GM19240 (cell line): Measurements from ENCODE around the gene TLR8.

Experiments used
- DNase-seq: peaks from one replicate; pipeline ENCODE4 v3.0.0; 2011; ENCODE audit warnings: low spot score; ENCODE audit not compliant: insufficient read length

The TLR8 gene

DNA sequence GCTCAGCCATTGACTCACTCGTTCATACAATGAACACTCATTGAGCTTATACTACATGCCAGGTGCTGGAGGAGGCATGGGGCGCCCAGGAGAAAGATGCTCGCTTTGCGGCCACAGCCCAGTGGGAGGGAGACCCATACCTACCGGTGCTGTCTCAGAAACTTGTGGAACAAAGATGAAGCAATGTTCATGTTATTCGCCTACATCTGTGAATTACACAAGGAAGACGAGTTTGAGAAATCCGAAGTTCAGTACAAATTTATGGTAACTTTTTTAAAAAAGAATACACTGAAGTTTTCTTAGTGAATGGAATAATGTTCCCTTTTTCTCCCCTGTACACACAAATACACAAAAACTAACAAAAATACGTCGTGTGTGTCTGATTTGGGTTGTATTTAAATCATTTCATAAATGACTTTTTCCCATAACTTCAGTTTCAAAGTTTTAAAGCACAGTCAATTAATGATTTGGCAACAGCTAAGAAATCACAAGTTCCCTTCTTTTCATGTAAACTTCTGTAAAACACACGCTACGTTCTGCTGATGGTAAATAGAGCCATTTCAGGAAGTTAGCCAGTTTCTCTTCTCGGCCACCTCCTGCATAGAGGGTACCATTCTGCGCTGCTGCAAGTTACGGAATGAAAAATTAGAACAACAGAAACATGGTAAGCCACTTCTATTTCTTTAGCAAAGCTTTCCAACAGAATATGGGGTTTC is at the start of gene TLR8:
Gene TLR8 (plus strand): TSS at position 575 of the 716 bp plus-strand sequence. CDS start 87 bp downstream, at position 662.
- no peak for DNase-seq

DNA sequence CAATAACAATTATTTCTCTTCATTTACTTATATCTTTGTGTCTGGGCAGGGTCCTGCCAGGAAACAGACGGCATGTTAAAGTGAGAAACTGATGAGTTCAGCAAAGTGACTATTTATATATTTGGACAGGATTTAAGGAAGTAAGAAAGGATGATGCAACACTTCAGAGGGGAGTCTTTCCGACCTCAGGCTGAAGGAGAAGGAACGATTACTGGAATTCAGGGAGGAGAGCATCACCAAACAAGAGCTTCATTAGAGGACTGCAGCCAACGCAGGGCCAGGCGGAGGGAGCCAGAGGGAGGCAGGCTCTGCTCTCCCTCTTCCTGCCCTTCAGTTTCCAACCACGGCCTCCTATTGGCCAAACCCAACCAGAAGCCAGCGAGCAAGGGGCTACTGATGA is 41.1 kb upstream of the TLR8 start:
- DNase-seq = no peak

DNA sequence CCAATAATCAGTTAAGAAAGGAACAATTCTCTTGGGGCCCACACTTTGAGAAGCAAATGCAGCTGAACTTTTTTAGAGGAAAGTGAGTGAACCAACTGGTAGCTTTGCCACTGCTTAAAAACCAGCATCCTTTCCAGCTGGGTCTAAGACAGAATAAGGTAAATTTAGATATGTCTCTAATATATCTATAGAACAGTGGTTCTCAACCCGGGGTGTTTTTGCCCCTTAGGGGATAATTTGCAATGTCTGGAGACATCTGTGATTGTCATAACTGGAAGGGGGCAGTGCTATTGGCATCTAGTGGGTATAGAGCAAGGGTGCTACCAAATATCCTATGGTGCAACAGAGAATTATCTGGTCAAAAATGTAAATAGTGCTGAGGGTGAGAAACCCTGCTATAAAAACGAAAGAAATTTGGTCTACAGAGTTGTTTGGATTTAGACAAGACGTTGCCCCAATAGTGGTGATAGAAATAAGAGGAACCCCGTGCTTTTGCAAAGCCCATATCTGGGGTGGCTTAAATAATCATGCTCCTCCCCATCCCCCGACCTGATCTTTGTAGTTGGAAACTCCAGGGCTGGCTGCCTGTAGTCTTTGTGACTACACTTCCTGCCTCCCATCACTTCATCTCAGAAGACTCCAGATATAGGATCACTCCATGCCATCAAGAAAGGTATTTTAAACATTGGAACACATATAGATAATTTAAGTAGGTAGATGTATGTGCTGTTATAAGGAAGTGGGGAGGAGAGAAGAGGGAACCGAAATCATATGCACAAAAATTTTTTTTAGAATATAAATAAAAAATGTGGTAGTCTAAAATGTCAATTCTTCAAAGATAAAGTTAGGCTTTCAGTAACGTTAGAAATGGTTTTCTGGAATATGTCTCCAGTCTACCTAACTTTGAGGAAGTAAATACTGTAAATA is 39.7 kb upstream of the TLR8 start, which contains the start of gene TLR7:
Gene TLR7 (plus strand): TSS at position 622 of the 927 bp plus-strand sequence. CDS start 507 bp downstream, outside the sequence.
- DNase-seq = no peak

DNA sequence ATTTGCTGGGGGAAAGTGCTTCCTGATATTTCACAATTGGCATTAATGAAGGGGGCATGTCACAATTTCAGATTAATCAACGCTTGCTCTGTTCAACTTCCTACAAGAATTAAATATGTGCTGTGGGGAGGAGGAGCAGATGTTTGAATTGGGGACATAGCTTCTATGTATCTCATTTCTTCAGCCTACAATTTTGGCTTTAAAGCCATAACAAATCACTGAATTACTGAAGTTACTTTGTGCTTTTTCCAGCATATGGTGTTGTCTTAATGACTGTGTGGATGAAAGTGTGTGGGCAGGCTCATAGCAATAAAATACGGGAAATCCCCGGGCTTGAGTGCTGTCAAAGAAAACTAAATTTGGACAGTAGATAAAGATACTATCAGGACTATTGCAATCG is 38.7 kb upstream of the TLR8 start:
- no peak for DNase-seq

DNA sequence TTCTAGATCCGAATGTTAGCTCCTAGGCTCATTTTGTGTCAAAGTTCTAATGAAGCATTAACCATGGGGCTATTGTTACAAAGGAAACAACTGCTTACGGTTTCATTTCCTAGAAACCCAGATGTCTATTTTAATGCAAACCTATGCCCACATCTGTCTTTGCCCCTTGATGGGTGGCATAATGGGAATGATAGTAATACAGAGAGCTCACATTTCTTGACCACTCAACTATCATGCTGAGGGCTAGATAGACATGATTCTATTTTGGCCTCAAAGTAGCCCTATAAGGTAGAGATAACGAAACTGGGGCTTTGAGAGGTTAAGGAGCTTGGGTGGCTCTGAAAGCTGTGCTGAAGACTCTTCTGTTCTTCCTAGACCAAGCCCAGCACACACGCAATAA is 37.7 kb upstream of the TLR8 start:
- DNase-seq = no peak

DNA sequence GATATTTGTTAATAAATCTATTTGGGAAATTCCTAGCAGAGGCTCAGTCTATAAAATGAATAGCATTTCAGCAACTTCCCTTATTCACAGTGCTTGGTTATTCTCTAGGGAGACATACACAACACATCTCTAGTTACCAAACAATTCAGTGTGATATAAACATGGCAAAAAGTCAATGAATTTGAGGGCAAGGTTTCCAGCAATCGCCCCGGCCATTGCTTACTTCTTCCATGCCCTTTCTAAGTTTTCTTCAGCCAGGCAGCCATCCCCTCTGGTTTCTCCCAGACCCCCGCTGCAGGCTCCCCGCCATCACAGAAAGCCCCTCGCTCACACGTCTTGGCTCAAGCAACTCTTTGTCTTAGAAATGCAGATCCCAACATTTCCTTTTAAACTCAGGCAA is 35.2 kb upstream of the TLR8 start:
- no peak for DNase-seq

DNA sequence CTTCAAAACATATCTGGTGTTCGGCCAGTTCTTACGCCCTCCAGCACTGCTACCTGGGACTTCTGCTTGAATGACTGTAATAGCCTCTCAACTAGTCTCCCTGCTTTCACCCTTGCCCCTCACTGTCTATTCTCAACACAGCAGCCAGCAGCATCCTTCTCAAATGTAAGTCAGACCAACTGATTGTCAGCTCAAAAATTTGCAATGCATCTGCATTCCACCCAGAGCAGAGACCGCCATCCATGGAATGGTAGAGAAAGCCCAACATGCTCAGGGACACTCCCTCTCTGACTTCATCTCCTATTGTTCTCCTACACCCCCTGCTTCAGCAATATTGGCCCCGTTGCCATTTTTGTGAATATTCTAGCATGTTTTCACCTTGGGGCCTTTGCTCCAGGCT is 33.7 kb upstream of the TLR8 start:
- DNase-seq = no peak

DNA sequence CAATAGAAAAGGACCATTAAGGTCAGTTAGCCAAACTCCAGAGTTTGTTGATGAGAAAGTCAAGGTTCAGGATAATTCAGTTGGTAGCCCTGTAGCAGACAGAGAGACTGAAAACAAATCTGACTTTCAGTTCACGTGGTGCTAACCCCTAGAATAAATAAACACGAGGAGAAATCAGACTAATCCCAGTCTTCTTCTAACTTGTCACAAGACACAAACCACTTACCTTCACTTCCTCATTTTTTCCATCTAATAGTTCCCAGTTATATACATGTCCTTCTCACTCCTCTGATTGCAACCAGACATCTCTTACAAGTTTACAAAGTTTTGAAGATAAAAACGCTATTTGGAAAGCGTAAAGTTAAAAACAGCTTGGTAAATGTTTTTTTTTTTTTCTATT is 31.8 kb upstream of the TLR8 start:
- no peak for DNase-seq

DNA sequence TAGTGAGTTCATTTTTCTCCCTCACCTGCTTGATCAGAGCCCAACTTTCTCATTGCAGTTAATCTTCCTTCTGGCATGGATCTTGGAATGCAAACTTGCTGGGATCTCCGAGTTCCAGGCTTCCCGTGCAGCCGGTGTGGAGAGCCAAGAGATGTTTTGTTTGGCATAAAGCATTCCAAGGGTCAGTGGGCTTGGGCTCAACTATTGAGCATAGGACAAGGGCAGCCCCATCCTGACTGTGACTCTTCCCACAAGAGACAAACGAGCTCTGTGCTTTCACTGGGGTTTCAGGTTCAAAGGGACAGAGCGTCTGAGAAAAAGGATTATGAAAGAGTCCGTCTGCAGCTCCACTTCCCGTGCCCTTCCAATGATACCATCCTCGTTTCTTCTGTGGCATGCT is 29.0 kb upstream of the TLR8 start:
- no peak for DNase-seq

DNA sequence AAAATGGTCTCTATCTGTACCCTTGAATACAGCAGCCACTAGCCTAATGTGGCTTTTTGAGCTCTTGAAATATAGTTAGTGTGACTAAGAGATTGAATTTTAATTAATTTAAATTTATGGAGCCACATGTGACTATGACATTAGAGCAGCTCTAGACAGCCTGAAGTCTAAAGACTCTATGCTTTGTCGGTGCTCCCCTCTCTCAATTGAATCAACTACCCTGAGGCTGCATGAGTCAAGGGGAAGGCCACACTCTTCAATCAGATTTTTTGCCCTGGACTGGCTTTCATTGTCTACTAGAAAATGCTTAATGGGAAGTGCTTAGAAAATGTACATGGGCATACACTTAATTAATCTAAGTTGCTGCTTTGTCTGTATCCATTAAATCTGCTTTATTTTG is 27.9 kb upstream of the TLR8 start:
- no peak for DNase-seq

DNA sequence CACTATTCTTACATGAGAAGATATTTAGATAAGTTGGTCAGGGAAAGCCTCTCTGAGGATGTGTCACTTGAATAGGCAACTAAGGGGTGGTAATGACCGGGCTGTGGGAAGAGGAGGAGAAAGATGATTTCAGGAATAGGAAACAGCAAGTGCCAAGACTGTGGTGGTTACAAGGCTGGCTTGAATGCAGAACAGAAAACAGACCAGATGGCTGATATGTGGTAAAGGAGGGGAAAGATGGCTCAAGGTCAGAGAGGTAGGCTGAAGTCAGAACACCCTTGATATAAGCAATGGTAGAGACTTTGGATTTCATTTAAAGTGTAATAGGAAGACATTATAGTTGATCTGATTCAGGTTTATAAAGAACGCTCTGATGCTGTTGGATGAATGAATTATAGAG is 24.5 kb upstream of the TLR8 start:
- no peak for DNase-seq

DNA sequence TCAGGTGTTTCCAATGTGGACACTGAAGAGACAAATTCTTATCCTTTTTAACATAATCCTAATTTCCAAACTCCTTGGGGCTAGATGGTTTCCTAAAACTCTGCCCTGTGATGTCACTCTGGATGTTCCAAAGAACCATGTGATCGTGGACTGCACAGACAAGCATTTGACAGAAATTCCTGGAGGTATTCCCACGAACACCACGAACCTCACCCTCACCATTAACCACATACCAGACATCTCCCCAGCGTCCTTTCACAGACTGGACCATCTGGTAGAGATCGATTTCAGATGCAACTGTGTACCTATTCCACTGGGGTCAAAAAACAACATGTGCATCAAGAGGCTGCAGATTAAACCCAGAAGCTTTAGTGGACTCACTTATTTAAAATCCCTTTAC is 20.9 kb upstream of the TLR8 start:
- no peak for DNase-seq

DNA sequence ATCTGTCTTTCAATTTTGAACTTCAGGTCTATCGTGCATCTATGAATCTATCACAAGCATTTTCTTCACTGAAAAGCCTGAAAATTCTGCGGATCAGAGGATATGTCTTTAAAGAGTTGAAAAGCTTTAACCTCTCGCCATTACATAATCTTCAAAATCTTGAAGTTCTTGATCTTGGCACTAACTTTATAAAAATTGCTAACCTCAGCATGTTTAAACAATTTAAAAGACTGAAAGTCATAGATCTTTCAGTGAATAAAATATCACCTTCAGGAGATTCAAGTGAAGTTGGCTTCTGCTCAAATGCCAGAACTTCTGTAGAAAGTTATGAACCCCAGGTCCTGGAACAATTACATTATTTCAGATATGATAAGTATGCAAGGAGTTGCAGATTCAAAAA is 19.9 kb upstream of the TLR8 start:
- DNase-seq = no peak

DNA sequence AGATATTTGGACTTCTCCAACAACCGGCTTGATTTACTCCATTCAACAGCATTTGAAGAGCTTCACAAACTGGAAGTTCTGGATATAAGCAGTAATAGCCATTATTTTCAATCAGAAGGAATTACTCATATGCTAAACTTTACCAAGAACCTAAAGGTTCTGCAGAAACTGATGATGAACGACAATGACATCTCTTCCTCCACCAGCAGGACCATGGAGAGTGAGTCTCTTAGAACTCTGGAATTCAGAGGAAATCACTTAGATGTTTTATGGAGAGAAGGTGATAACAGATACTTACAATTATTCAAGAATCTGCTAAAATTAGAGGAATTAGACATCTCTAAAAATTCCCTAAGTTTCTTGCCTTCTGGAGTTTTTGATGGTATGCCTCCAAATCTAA is 19.3 kb upstream of the TLR8 start:
- DNase-seq = no peak

DNA sequence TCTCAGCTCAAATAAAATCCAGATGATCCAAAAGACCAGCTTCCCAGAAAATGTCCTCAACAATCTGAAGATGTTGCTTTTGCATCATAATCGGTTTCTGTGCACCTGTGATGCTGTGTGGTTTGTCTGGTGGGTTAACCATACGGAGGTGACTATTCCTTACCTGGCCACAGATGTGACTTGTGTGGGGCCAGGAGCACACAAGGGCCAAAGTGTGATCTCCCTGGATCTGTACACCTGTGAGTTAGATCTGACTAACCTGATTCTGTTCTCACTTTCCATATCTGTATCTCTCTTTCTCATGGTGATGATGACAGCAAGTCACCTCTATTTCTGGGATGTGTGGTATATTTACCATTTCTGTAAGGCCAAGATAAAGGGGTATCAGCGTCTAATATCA is 18.7 kb upstream of the TLR8 start:
- DNase-seq = no peak

DNA sequence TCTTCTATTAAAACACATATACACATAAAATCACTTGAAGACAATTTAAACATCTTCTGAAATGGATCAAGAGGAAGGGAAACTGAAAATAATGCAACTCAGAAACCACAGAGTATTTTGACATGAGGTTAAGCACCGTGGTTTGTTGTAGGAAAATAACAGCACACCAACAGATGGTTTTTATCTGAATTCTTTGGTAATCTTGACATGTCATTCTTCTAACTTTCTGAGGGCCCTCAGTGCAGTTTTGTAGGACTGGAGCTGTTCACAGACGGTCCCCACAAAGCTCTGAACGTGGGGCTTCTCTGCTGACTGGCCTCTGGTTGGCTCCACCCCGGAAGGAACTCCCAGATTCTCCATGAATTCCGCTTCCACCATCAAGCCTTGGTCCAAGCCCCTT is 16.0 kb upstream of the TLR8 start:
- no peak for DNase-seq

DNA sequence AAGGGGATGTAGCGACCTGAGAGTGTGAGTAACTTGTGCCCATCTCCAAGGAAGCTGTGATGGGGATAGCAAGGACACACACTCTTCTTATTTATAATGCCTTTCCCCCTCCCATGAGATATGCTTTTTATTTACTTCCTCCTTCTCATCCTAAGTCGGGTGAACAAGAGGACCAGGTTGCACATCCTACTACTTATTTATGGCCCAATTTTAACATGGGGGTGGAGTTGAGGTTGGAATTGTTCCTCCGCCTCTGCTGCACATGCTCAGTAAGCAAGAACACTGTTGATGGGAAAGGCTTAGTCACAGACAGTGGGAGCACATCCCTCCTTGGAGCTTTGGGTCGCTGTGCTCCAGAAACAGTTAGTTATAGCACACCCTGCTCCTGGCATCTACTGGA is 15.2 kb upstream of the TLR8 start:
- DNase-seq = no peak

DNA sequence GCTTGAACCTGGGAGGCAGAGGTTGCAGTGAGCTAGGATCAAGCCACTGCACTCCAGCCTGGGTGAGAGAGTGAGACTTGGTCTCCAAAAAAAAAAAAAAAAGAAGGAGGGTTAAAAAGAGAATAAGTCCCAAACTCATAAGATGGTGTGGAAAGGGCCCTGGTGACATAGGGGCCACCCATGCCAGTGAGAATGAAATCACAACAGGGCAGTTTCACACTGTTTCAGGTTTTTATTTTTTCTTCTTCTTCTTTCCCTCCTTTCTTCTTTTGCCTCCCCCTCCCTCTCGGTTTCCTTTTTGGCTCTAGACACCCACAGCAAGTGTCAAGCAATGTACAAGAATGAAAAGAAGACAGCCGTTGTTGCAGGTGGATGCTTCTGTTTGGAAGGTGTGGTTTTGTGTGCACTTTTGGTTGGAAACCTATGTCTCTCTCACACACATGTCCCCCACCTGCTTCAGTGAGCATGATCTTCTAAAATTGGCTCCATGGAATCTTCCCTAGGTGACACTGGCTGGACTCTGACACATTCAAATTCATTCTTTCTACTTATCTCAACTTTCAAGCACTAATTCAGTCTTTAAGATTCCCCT is 14.4 kb upstream of the TLR8 start:
- no peak for DNase-seq

DNA sequence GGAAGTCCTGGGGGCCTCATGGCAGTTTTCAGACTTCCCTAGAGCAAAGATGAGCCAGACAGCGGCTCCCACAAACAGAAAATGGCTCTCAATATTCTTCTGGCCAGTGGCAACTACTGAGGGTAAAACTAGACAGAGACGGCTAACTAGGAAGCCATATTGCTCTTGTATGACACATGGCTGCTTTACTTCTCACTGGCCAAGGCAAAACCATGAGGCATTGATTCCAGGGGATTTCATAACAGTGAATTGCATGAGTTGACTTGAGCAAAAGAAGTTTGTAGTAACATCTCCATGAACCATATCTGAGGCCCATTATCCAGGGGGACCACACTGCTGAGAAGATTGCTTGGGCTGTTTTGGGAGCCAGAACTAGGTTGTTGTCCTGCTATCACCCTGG is 13.7 kb upstream of the TLR8 start:
- DNase-seq = no peak

DNA sequence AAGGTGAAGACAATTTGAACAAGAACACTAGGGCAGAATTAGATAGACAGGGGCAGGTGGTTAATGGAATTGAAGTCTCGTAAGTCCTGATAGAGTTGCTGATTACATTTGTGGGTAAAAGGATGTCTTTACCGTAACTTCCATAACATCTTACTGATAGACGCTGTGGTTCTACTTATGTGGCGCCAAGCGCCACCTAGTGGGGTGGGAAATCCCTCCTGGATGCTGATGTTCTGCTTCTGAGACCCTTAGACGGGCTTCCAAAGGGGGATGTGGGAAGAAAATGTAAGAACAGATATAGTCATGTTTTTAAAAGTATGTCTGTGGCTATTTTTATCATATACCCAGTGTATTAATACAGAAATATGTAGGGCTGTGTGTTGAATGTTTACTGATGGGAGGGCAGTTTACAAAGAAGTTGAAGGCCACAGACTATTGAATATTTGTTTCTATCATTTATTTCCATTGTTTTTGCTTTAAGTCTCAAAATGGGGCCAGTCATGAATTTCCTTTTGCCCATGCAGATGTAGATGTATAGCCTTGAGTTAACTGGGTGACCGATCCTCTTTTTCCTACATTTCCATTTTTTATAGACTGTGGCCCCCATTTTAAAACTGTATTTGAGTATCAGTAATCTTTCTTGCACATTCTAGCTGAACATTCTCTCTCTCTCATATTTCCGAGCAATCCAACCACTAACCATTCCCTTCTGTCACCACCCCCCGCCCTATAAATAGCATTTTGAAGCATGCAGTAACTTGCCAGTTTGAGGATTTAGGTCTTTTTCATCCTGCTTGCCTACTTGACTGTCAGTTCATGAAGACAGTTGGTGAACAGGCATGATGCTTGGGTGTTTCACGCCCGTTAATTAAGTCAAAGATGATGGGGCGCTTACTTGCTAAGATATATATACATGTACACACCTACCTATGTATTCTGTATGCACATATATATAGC is 12.1 kb upstream of the TLR8 start:
- peak; percentile 23 for DNase-seq

DNA sequence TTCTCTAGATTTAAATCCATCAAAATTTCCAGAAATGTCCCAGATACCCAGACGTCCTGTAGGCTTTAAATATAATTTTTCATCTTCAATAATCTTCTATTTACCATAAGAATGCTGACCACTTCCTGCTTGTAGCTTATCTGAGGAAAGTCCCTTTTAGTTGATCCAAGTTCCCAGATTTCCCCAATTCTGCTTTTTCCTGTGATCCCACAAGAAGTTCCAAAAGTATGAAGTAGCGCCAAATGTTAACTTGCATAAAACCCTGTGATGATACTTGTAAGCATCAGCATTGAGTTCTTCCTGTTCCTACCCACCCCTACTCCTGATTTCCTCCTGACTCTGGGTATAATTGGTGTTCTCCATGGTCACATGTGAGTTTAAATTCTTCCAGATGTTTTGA is 10.6 kb upstream of the TLR8 start:
- DNase-seq = no peak
